IPS-11a (cell line): ENCODE data around the gene ID1.
"Not testable (repeated sequence)": the region's sequence is repeated elsewhere in the genome, so short reads cannot be mapped to it uniquely, and the experiment has no call there.

Source experiments
- H3K4me3 ChIP-seq: one replicate; pipeline ENCODE4 v1.5.1; 2013; ENCODE audit warnings: low read depth, low read length, control low read depth

Gene ID1

GRCh38 chr20:31596831-31597480 is 8.1 kb upstream of the ID1 start:
- no peak overlapping the region for H3K4me3 ChIP-seq

- H3K4me3 ChIP-seq = no peak overlapping the region
These were observed 7.6 kb upstream of the ID1 start for GRCh38 chr20:31597481-31597855.

DNA sequence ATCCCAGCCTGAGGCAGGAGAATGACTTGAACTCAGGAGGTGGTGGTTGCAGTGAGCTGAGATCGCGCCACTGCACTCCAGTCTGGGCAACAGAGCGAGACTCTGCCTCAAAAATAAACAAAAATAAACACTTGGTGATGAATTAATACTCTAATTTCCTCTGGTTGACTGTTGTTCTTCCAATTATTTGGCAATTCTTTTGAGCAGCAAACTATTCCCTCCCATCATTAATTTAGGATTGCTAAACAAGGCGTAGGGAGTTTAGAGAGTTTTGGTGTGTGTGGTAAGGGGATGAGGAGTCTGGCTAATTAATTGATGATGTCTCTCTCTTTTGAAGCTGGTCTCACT is 2.7 kb upstream of the ID1 start:
- H3K4me3 ChIP-seq = no peak overlapping the region

GRCh38 chr20:31602779-31603441 is 2.2 kb upstream of the ID1 start:
- no peak overlapping the region for H3K4me3 ChIP-seq

DNA sequence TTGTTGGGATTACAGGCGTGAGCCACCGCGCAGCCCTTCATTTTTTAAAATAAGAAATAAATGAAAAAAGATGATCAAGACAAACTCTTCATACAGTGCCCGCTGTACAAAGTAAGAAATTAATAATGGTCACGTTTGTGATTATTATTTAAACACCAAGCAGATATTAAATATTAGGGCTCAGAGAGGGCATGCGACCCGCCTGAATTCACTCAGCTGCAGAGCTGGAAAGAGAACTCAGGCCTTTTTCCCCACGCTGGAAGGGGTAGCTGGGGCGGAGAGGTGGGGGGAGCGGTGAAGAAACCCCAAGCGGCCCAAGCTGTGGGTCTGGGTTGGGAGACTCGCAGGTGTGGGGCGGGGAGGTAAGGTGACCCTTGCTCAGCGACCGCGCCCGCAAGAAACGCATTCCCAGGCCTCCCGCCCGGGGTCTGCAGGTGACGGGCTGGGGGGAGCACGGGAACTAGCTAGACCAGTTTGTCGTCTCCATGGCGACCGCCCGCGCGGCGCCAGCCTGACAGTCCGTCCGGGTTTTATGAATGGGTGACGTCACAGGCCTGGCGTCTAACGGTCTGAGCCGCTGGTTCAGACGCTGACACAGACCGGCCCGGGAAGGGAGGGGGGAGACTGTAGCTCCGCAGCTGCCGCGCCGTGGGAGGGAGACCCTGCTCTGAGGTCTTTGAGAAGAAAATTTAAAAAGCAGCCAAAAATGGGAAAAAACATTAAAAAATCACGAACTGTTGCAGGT is 1.1 kb upstream of the ID1 start:
- H3K4me3 ChIP-seq = peak overlapping the region; percentile 100

DNA sequence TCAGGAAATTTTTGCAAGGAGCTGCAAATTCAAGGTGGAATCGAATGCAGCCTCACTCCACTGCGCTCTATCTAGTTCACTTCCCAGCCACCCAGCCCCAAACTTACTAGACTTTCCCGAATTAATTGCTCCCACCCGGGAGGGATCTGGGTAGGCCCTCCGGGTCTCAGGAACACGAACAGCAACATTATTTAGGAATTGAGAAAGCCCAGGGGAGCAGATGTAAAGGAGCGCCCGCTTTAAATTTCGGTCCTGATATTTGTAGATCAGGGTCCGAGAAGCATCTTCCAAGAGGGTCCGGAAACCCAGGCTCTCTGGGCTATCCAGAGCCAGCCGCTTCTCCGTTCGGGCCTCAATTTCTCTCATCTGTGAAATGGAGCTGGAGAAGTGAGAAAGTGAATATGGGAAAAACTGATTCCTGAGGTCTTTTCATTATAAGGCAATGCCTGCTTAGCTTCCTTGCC is 490 bp upstream of the ID1 start:
- H3K4me3 ChIP-seq = peak overlapping the region; percentile 100

- H3K4me3 ChIP-seq = peak overlapping the region; percentile 100
These were observed 1.1 kb downstream of the ID1 start for GRCh38 chr20:31605902-31606803.

- H3K4me3 ChIP-seq = peak overlapping the region; percentile 100
These were observed 1.9 kb downstream of the ID1 start for GRCh38 chr20:31606804-31607639.

DNA sequence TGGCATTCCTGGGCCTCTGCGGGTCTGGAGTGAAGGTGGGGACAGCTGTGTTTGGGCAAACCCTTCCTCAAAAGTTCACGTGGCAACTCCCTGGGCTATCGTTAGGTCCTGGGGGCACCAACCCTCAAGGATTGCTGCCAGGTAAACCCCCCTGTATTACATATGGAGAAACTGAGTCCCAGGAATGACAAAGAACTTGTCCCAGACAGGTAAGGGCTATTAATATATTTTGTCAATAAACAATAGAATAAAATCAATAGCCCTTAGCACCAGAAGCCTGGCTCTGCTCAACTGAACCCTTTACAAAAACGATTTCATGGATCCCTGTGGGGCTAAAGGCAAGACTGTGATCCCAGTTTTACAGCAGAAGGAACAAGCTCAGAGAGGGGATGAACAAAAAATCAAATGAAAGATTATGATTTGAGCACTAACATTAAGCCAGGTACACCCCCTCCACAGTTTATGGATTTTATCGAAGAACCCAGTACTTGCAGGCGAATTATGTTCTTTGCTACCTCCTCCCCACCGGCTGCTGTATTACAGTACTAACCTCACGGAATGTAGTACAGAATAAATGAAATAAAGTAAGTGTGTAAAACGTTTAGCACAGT is 2.7 kb downstream of the ID1 start:
- H3K4me3 ChIP-seq = no peak overlapping the region

- no peak overlapping the region for H3K4me3 ChIP-seq
These were observed 3.3 kb downstream of the ID1 start for GRCh38 chr20:31608251-31608945.

GRCh38 chr20:31612271-31612640 is 7.2 kb downstream of the ID1 start:
- not testable (repeated sequence) for H3K4me3 ChIP-seq

- H3K4me3 ChIP-seq = no peak overlapping the region
These were observed 10.3 kb downstream of the ID1 start for GRCh38 chr20:31615416-31615815.

GRCh38 chr20:31617432-31618104 is 12.5 kb downstream of the ID1 start:
- H3K4me3 ChIP-seq = no peak overlapping the region

DNA sequence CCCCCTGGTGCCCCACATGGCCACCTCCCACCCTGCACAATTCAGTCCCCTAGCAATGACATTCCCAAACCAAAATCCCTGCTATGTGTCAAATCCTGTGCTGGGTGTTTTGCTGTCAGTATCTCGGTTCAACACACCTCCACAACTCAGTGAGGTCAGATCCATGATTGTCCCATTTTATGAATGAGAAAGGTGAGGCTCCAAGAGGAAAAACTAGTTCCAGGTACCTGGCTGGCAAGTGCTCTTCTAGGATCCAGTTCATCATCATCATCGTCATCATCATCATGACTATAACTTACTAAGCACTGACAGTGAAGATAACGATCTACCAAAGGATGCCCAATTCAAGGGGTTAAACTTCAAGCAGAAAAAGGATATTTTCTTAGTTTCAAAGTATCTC is 15.2 kb downstream of the ID1 start:
- no peak overlapping the region for H3K4me3 ChIP-seq

- not testable (repeated sequence) for H3K4me3 ChIP-seq
These were observed 18.0 kb downstream of the ID1 start for GRCh38 chr20:31623123-31623505.

DNA sequence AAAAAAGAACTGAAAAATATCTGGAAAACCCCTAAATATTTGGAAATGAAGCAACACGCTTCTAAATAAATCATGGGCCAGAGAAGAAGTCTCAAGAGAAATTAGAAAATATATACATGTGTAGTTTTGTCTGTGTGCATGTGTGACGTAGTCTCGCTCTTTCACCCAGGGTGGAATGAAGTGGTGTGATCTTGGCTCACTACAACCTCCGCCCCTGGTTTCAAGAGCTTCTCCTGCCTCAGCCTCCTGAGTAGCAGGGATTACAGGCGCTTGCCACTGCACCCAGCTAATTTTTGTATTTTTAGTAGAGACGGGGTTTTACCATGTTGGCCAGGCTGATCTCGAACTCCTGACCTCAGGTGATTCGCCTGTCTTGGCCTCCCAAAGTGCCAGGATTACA is 21.4 kb downstream of the ID1 start:
- not testable (repeated sequence) for H3K4me3 ChIP-seq

DNA sequence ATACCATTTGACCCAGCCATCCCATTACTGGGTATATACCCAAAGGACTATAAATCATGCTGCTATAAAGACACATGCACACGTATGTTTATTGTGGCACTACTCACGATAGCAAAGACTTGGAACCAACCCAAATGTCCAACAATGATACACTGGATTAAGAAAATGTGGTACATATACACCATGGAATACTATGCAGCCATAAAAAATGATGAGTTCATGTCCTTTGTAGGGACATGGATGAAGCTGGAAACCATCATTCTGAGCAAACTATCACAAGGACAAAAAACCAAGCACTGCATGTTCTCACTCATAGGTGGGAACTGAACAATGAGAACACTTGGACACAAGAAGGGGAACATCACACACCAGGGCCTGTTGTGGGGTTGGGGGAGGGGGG is 23.0 kb downstream of the ID1 start:
- not testable (repeated sequence) for H3K4me3 ChIP-seq

DNA sequence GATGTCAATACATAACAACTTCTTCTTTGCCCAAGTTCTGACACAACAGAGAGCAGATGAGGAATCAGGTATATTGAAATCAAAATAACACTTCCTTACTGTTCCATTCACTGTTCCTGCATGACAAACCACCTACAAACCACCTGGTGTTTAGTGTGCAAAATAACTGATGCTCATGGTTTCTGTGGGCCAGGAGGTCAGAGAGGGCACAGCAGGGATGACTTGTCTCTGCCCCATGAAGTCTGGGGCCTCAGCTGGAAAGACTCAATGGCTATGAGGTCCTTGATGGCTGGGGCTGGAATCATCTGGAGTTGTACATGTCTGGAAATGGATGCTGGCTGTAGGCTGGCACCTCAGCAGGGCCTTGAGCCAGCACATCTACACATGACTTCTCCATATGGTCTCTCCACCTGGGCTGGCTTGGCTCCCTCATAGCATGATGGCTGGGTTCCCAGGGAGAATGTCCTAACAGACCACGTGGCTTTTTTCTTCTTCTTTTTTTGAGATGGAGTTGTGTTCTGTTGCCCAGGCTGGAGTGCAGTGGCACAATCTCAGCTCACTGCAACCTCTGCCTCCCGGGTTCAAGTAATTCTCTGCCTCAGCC is 25.2 kb downstream of the ID1 start:
- no peak overlapping the region for H3K4me3 ChIP-seq
